Breast epithelium (tissue), 3 donors: ENCODE results near the gene STX3.

Experiments used
- POLR2A ChIP-seq: fragments of 450-650 bp; IDR thresholded peaks from one replicate; pipeline ENCODE4 v1.6.1; 2016; ENCODE audit warnings: antibody characterized with exemption, mild to moderate bottlenecking, moderate library complexity
- POLR2AphosphoS5 ChIP-seq, 3 donors: sonication (generic); formaldehyde crosslinking; IDR thresholded peaks; one replicate each; pipeline ENCODE4 v1.6.1; 2017; ENCODE audit warnings: antibody characterized with exemption in 3 of 3

DNA sequence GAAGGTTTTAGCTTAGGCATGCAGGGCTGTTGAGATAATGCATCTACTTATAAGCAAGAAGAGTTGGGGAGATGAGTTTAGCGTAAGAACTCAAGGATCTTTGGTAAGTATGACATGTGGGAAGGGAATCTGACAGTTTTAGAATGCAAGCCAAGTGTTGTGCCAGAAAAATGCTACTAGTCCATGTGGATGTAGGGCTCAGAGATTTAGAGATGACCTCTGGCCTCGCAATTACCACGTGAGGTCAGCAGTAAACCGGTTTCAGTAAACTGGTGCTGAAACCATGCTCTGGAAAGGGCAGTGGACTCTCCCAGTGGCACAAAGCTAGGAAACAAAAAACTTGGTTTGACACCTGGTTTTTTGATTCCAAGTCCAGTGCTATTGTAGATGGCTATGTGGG is 36.5 kb downstream of the STX3 start:
- TF ChIP-seq POLR2A (no peak), POLR2AphosphoS5 (IDR thresholded peaks at IDR 0.05) (no peak)
